Ramos (cell line): ENCODE measurements around the gene KRT17.

ENCODE experiments used
- in situ Hi-C: fragments of 300-500 bp; cut with MboI; formaldehyde crosslinking; loops from one replicate; pipeline ENCODE4 v1.14.3; 2022; ENCODE audit warnings: low sequenced_read_pairs; ENCODE audit not compliant: unreplicated experiment

The KRT17 gene

GRCh38 chr17:41624208-41625101, at the start of gene KRT17:
Gene KRT17 (minus strand): TSS chr17:41624575. CDS start chr17:41624509, 66 bp downstream.
- in situ Hi-C loops, result no loop called here

GRCh38 chr17:41672153-41672552, 47.8 kb upstream of the KRT17 start:
- in situ Hi-C loops, result no loop called here

GRCh38 chr17:41667280-41668041, 43.1 kb upstream of the KRT17 start:
- in situ Hi-C loops, result loop anchor here (10.0 kb wide), 1 partner anchor 863 kb away; no protein-coding TSS in a partner anchor

GRCh38 chr17:41666708-41667279, 42.4 kb upstream of the KRT17 start:
- in situ Hi-C loops, result loop anchor here (10.0 kb wide), 1 partner anchor 862 kb away; no protein-coding TSS in a partner anchor

GRCh38 chr17:41666237-41666641, 41.9 kb upstream of the KRT17 start:
- in situ Hi-C loops, result loop anchor here (10.0 kb wide), 1 partner anchor 861 kb away; no protein-coding TSS in a partner anchor

- in situ Hi-C loops, result loop anchor here (10.0 kb wide), 1 partner anchor 861 kb away; no protein-coding TSS in a partner anchor
These were observed 41.3 kb upstream of the KRT17 start for GRCh38 chr17:41665566-41666236.

GRCh38 chr17:41664587-41665565, 40.5 kb upstream of the KRT17 start:
- in situ Hi-C loops, result loop anchor here (10.0 kb wide), 1 partner anchor 860 kb away; no protein-coding TSS in a partner anchor

GRCh38 chr17:41664172-41664457, 39.7 kb upstream of the KRT17 start:
- in situ Hi-C loops, result loop anchor here (10.0 kb wide), 1 partner anchor 859 kb away; no protein-coding TSS in a partner anchor

GRCh38 chr17:41663451-41664171, 39.2 kb upstream of the KRT17 start:
- in situ Hi-C loops, result loop anchor here (10.0 kb wide), 1 partner anchor 859 kb away; no protein-coding TSS in a partner anchor

- in situ Hi-C loops, result loop anchor here (10.0 kb wide), 1 partner anchor 855 kb away; no protein-coding TSS in a partner anchor
These were observed 35.9 kb upstream of the KRT17 start for GRCh38 chr17:41660221-41660711.

GRCh38 chr17:41659427-41660212, 35.2 kb upstream of the KRT17 start:
- in situ Hi-C loops, result loop anchor here (10.0 kb wide), 2 partner anchors 745 to 855 kb away; no protein-coding TSS in a partner anchor

GRCh38 chr17:41658846-41659245, 34.5 kb upstream of the KRT17 start:
- in situ Hi-C loops, result loop anchor here (10.0 kb wide), 1 partner anchor 744 kb away; no protein-coding TSS in a partner anchor

GRCh38 chr17:41657936-41658335, 33.6 kb upstream of the KRT17 start:
- in situ Hi-C loops, result loop anchor here (10.0 kb wide), 1 partner anchor 743 kb away; no protein-coding TSS in a partner anchor

- in situ Hi-C loops, result loop anchor here (10.0 kb wide), 1 partner anchor 742 kb away; no protein-coding TSS in a partner anchor
These were observed 32.9 kb upstream of the KRT17 start for GRCh38 chr17:41657176-41657754.

- in situ Hi-C loops, result loop anchor here (10.0 kb wide), 1 partner anchor 742 kb away; no protein-coding TSS in a partner anchor
These were observed 32.1 kb upstream of the KRT17 start for GRCh38 chr17:41656249-41657023.
